Peyer's patch (tissue), 4 donors: ENCODE results near the gene SOCS4. TPM values are rescaled to one million over a fixed set of nuclear protein-coding genes. Genes with fewer than 3 reads are reported as not detected.

Source experiments
- DNase-seq, 3 donors: peaks; one replicate each; pipeline ENCODE4 v3.0.0-alpha.2; 2017 to 2019
- H3K27ac ChIP-seq, 4 donors: fragments of 200-600 bp; sonication (generic); one replicate each; pipeline ENCODE4 v1.5.1; 2016 to 2019
- H3K27me3 ChIP-seq, 2 donors: fragments of 200-600 bp; sonication (generic); one replicate each; pipeline ENCODE4 v1.5.1; 2019
- H3K36me3 ChIP-seq, 3 donors: fragments of 200-600 bp; sonication (generic); one replicate each; pipeline ENCODE4 v1.5.1; 2016 to 2019
- H3K4me1 ChIP-seq, 4 donors: fragments of 200-600 bp; sonication (generic); one replicate each; pipeline ENCODE4 v1.5.1; 2016 to 2019
- H3K4me3 ChIP-seq, 4 donors: fragments of 200-600 bp; sonication (generic); 1 replicate in 3 of 4; 2 replicates in 1 of 4; pipeline ENCODE4 v1.5.1; 2016 to 2019; ENCODE audit warnings: mild to moderate bottlenecking in 1 of 4
- H3K9me3 ChIP-seq, 4 donors: fragments of 200-600 bp; sonication (generic); one replicate each; pipeline ENCODE4 v1.5.1; 2016 to 2019; ENCODE audit warnings: mild to moderate bottlenecking in 1 of 4
- CTCF ChIP-seq, 6 experiments: fragments of 450-650 bp in 4 of 6; fragments of 200-600 bp in 2 of 6; sonication (generic) in 1 of 6; IDR thresholded peaks; one replicate each; pipeline ENCODE4 v1.5.1; 2017 to 2019; ENCODE audit warnings: antibody characterized with exemption in 6 of 6, mild to moderate bottlenecking in 3 of 6, moderate library complexity in 1 of 6
- POLR2A ChIP-seq, 2 donors: fragments of 450-650 bp; IDR thresholded peaks; one replicate each; pipeline ENCODE4 v1.5.1; 2017; ENCODE audit warnings: antibody characterized with exemption in 2 of 2, mild to moderate bottlenecking in 2 of 2, moderate library complexity in 2 of 2
- total RNA-seq, 4 donors: library from RNA; depleted of rRNA; stranded (reverse); fragments of >200 nt; gene quantifications; one replicate each; pipeline ENCODE4 v1.1.0, GENCODE V29; 2016

The SOCS4 gene
- total RNA-seq, result 10 to 100 TPM in 3 of 4 donors, 1 to 10 TPM in 1; 10.0 to 18.2 (median 10.7) TPM

- peak within 1 kb of the TSS; percentile 70 to 84 (median 70) for H3K4me3 ChIP-seq
- H3K27me3 ChIP-seq, result no peaks in the 10 kb centered on the region
- TF ChIP-seq CTCF (IDR thresholded peaks at IDR 0.05) (peak in 4 of 6 experiments; percentile 2 to 17 (median 8)), POLR2A (IDR thresholded peaks at IDR 0.05) (peak; percentile 69 to 83)
- no peaks in the 10 kb centered on the region for H3K36me3 ChIP-seq
- H3K27ac ChIP-seq, result peak within 1 kb of the TSS; percentile 84 to 86 (median 84)
- no peaks in the 10 kb centered on the region for H3K9me3 ChIP-seq
- peak; percentile 91 to 97 (median 97) for DNase-seq
- H3K4me1 ChIP-seq, result peaks cover 0 to 32% (median 7%) of the 10 kb centered on the region in 4 donors
These were observed at the start of gene SOCS4, which contains the start of gene WDHD1 for GRCh38 chr14:55026793-55027561. Gene SOCS4 (plus strand): TSS chr14:55027236. CDS start chr14:55043042, 15,806 bp downstream. Gene WDHD1 (minus strand): TSS chr14:55027099. CDS start chr14:55026787, 312 bp downstream.

GRCh38 chr14:54979039-54979438, 48.0 kb upstream of the SOCS4 start:
- DNase-seq, result no peak
- Histone ChIP-seq H3K27me3 (no peaks in the 10 kb centered on the region), H3K36me3 (no peaks in the 10 kb centered on the region), H3K4me1 (no peaks in the 10 kb centered on the region), H3K9me3 (no peaks in the 10 kb centered on the region), H3K4me3 (no peak overlapping the region), H3K27ac (no peak overlapping the region)
- TF ChIP-seq POLR2A (IDR thresholded peaks at IDR 0.05), result no peak
- no peak for TF ChIP-seq CTCF (IDR thresholded peaks at IDR 0.05)

- no peak for DNase-seq
- no peaks in the 10 kb centered on the region for H3K9me3 ChIP-seq
These were observed 45.3 kb upstream of the SOCS4 start for GRCh38 chr14:54981698-54982097.

GRCh38 chr14:54985156-54985555, 41.9 kb upstream of the SOCS4 start:
- no peak for DNase-seq

More at GRCh38 chr14:54981698-54982097, 45.3 kb upstream of the SOCS4 start:
- Histone ChIP-seq H3K27me3 (no peaks in the 10 kb centered on the region), H3K36me3 (no peaks in the 10 kb centered on the region), H3K4me1 (no peaks in the 10 kb centered on the region), H3K27ac (no peak overlapping the region), H3K4me3 (no peak overlapping the region)
- TF ChIP-seq POLR2A (IDR thresholded peaks at IDR 0.05), result no peak
- peak in 1 of 6 experiments; percentile 38 for TF ChIP-seq CTCF (IDR thresholded peaks at IDR 0.05)

GRCh38 chr14:55000381-55000780, 26.7 kb upstream of the SOCS4 start:
- DNase-seq, result no peak
- H3K27ac ChIP-seq, result no peak overlapping the region
- no peaks in the 10 kb centered on the region for H3K27me3 ChIP-seq
- H3K4me3 ChIP-seq, result no peak overlapping the region
- no peaks in the 10 kb centered on the region for H3K4me1 ChIP-seq
- no peaks in the 10 kb centered on the region for H3K36me3 ChIP-seq
- TF ChIP-seq POLR2A (IDR thresholded peaks at IDR 0.05) (no peak), CTCF (IDR thresholded peaks at IDR 0.05) (no peak)
- H3K9me3 ChIP-seq, result no peaks in the 10 kb centered on the region

More at GRCh38 chr14:54985156-54985555, 41.9 kb upstream of the SOCS4 start:
- Histone ChIP-seq H3K36me3 (no peaks in the 10 kb centered on the region), H3K4me1 (no peaks in the 10 kb centered on the region), H3K9me3 (no peaks in the 10 kb centered on the region), H3K27me3 (no peaks in the 10 kb centered on the region), H3K4me3 (no peak overlapping the region), H3K27ac (no peak overlapping the region)
- no peak for TF ChIP-seq POLR2A (IDR thresholded peaks at IDR 0.05)
- no peak for TF ChIP-seq CTCF (IDR thresholded peaks at IDR 0.05)
